HepG2 (cell line): ENCODE measurements around the gene ODAD4. TPM values are rescaled to one million over a fixed set of nuclear protein-coding genes. Genes with fewer than 3 reads are reported as not detected.

Source experiments
- ADNP ChIP-seq: sonication (generic); formaldehyde crosslinking; IDR thresholded peaks from 2 replicates; pipeline ENCODE4 v1.4.0; 2020; ENCODE audit warnings: missing genetic modification reagents
- CCDC6 ChIP-seq: sonication (generic); formaldehyde crosslinking; IDR thresholded peaks from 2 replicates; pipeline ENCODE4 v1.8.1; 2022; ENCODE audit warnings: mild to moderate bottlenecking, missing genetic modification reagents, moderate library complexity
- CEBPG ChIP-seq: IDR thresholded peaks from 2 replicates; pipeline ENCODE4 v1.6.1; 2016
- CHD4 ChIP-seq: fragments of 200-600 bp; sonication (generic); IDR thresholded peaks from 2 replicates; pipeline ENCODE4 v1.7.0; 2017; ENCODE audit warnings: mild to moderate bottlenecking, low read length, borderline replicate concordance
- DNMT1 ChIP-seq: sonication (generic); formaldehyde crosslinking; IDR thresholded peaks from 2 replicates; pipeline ENCODE4 v1.5.1; 2020; ENCODE audit warnings: mild to moderate bottlenecking, missing genetic modification reagents
- ETV6 ChIP-seq: sonication (generic); formaldehyde crosslinking; conservative IDR thresholded peaks from 2 replicates; pipeline ENCODE4 v1.4.0; 2020; ENCODE audit warnings: missing genetic modification reagents
- HES4 ChIP-seq: sonication (generic); formaldehyde crosslinking; IDR thresholded peaks from 2 replicates; pipeline ENCODE4 v1.9.0; 2021; ENCODE audit warnings: mild to moderate bottlenecking, missing genetic modification reagents, borderline replicate concordance
- PRPF4 ChIP-seq: fragments of 200-400 bp; formaldehyde crosslinking; IDR thresholded peaks from 2 replicates; pipeline ENCODE4 v1.6.1; 2016; ENCODE audit warnings: low read length, low read depth; ENCODE audit not compliant: poor library complexity, severe bottlenecking
- SMAD1 ChIP-seq: sonication (generic); formaldehyde crosslinking; IDR thresholded peaks from 2 replicates; pipeline ENCODE4 v1.4.0; 2020; ENCODE audit warnings: missing genetic modification reagents, low read depth, mild to moderate bottlenecking, borderline replicate concordance
- SNRNP70 ChIP-seq: fragments of 200-400 bp; formaldehyde crosslinking; IDR thresholded peaks from 2 replicates; pipeline ENCODE4 v1.6.1; 2017; ENCODE audit warnings: mild to moderate bottlenecking, low read depth, low read length, moderate library complexity
- TOE1 ChIP-seq: sonication (generic); formaldehyde crosslinking; IDR thresholded peaks from 2 replicates; pipeline ENCODE4 v1.4.0; 2020; ENCODE audit warnings: mild to moderate bottlenecking, missing genetic modification reagents
- ZMYM3 ChIP-seq: sonication (generic); formaldehyde crosslinking; IDR thresholded peaks from 2 replicates; pipeline ENCODE4 v1.5.1; 2020; ENCODE audit warnings: mild to moderate bottlenecking, missing genetic modification reagents
- ZNF10 ChIP-seq: sonication (generic); formaldehyde crosslinking; IDR thresholded peaks from 2 replicates; pipeline ENCODE4 v1.4.0; 2020; ENCODE audit warnings: mild to moderate bottlenecking, low read depth, missing genetic modification reagents, borderline replicate concordance
- ZNF224 ChIP-seq: sonication (generic); formaldehyde crosslinking; IDR thresholded peaks from 2 replicates; pipeline ENCODE4 v1.5.0; 2020; ENCODE audit warnings: mild to moderate bottlenecking, missing genetic modification reagents
- ZNF329 ChIP-seq: sonication (generic); formaldehyde crosslinking; IDR thresholded peaks from 2 replicates; pipeline ENCODE4 v1.9.0; 2021; ENCODE audit warnings: low read depth, mild to moderate bottlenecking, missing genetic modification reagents
- ZNF563 ChIP-seq: sonication (generic); formaldehyde crosslinking; IDR thresholded peaks from 2 replicates; pipeline ENCODE4 v1.8.0; 2022; ENCODE audit warnings: mild to moderate bottlenecking, moderate library complexity, missing genetic modification reagents
- ZNF577 ChIP-seq: sonication (generic); formaldehyde crosslinking; IDR thresholded peaks from 2 replicates; pipeline ENCODE4 v1.4.0; 2020; ENCODE audit warnings: mild to moderate bottlenecking, low read depth, missing genetic modification reagents, borderline replicate concordance
- ZNF7 ChIP-seq: IDR thresholded peaks from 2 replicates; pipeline ENCODE4 v1.6.1; 2016; ENCODE audit warnings: missing biosample characterization, missing genetic modification reagents
- ZNF703 ChIP-seq: sonication (generic); formaldehyde crosslinking; IDR thresholded peaks from 2 replicates; pipeline ENCODE4 v1.5.1; 2020; ENCODE audit warnings: missing genetic modification reagents, mild to moderate bottlenecking, moderate library complexity, borderline replicate concordance
- ZNF792 ChIP-seq: IDR thresholded peaks from 2 replicates; pipeline ENCODE4 v1.6.1; 2016
- ZNF891 ChIP-seq: sonication (generic); formaldehyde crosslinking; IDR thresholded peaks from 2 replicates; pipeline ENCODE4 v1.5.0; 2020; ENCODE audit warnings: mild to moderate bottlenecking, missing genetic modification reagents
- polyA plus RNA-seq, 8 experiments: library from polyadenylated mRNA; depleted of rRNA in 3 of 8; stranded (reverse) in 7 of 8; unstranded in 1 of 8; fragments of >200 nt; fragmentation: Illumina TruSeq in 4 of 8; extraction: Trizol in 4 of 8; gene quantifications; 2 replicates each; pipeline versions ENCODE4 v1.2.1 to v1.2.3, GENCODE V29; 2011 to 2016; ENCODE audit warnings: low read depth in 4 of 8, missing spikeins in 1 of 8, mixed read lengths in 1 of 8; ENCODE audit not compliant: insufficient read depth in 1 of 8
- total RNA-seq, 5 experiments: library from RNA; depleted of rRNA; stranded (reverse); fragments of >200 nt; fragmentation: Illumina TruSeq; extraction: Trizol; gene quantifications; 2 replicates each; pipeline ENCODE4 v1.2.3, GENCODE V29; 2016; ENCODE audit warnings: low read depth in 1 of 5
- TF ChIP-seq, protein P1 (sequence below): sonication (generic); formaldehyde crosslinking; IDR thresholded peaks from 2 replicates; pipeline ENCODE4 v1.4.0; 2020; ENCODE audit warnings: missing genetic modification reagents
- TF ChIP-seq, protein P2 (sequence below): sonication (generic); formaldehyde crosslinking; IDR thresholded peaks from 2 replicates; pipeline ENCODE4 v1.5.0; 2020; ENCODE audit warnings: missing genetic modification reagents
- TF ChIP-seq, protein P3 (sequence below): conservative IDR thresholded peaks from 2 replicates; pipeline ENCODE4 v1.6.1; 2018; ENCODE audit warnings: missing genetic modification reagents
- TF ChIP-seq, protein P4 (sequence below), 2 experiments: sonication (generic) in 1 of 2; formaldehyde crosslinking in 1 of 2; IDR thresholded peaks; 2 replicates each; pipeline versions ENCODE4 v1.4.0 to v1.6.1; 2018 to 2020; ENCODE audit warnings: missing genetic modification reagents in 2 of 2, borderline replicate concordance in 1 of 2, low read depth in 1 of 2, mild to moderate bottlenecking in 1 of 2, missing biosample characterization in 1 of 2

The ODAD4 gene
- total and polyA plus RNA-seq, 2 of the 13 experiments (the other 11 are each of a cell fraction or from before 2014, with no cell fraction given): 0.48 to 0.53 TPM

- TF ChIP-seq, protein P1, sequence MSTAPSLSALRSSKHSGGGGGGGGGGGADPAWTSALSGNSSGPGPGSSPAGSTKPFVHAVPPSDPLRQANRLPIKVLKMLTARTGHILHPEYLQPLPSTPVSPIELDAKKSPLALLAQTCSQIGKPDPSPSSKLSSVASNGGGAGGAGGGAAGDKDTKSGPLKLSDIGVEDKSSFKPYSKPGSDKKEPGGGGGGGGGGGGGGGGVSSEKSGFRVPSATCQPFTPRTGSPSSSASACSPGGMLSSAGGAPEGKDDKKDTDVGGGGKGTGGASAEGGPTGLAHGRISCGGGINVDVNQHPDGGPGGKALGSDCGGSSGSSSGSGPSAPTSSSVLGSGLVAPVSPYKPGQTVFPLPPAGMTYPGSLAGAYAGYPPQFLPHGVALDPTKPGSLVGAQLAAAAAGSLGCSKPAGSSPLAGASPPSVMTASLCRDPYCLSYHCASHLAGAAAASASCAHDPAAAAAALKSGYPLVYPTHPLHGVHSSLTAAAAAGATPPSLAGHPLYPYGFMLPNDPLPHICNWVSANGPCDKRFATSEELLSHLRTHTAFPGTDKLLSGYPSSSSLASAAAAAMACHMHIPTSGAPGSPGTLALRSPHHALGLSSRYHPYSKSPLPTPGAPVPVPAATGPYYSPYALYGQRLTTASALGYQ (CRISPR knock-in tag): no peak
- TF ChIP-seq ADNP (CRISPR knock-in tag) (no peak), PRPF4 (no peak), SNRNP70 (no peak), ZNF10 (CRISPR knock-in tag) (no peak), ZNF224 (CRISPR knock-in tag) (peak; percentile 84; the same call in 1 of the 2 replicates), ZNF792 (CRISPR knock-in tag) (peak; percentile 19; the same call in 1 of the 2 replicates), HES4 (CRISPR knock-in tag) (no peak), DNMT1 (CRISPR knock-in tag) (0 out of 2 replicates have a peak, but pooled peaks have one; percentile 33), ZNF329 (CRISPR knock-in tag) (0 out of 2 replicates have a peak, but pooled peaks have one; percentile 39), CCDC6 (CRISPR knock-in tag) (no peak), TOE1 (CRISPR knock-in tag) (no peak), ZNF577 (CRISPR knock-in tag) (no peak), SMAD1 (CRISPR knock-in tag) (0 out of 2 replicates have a peak, but pooled peaks have one; percentile 67), ZNF563 (CRISPR knock-in tag) (peak; percentile 44; the same call in 1 of the 2 replicates), CEBPG (CRISPR knock-in tag) (no peak), ETV6 (peak; percentile 69; the same call in 1 of the 2 replicates), ZMYM3 (CRISPR knock-in tag) (peak; percentile 69; the same call in 1 of the 2 replicates), ZNF7 (CRISPR knock-in tag) (no peak), CHD4 (no peak), ZNF703 (no peak), ZNF891 (peak; percentile 86; the same call in 1 of the 2 replicates)
- TF ChIP-seq, protein P2, sequence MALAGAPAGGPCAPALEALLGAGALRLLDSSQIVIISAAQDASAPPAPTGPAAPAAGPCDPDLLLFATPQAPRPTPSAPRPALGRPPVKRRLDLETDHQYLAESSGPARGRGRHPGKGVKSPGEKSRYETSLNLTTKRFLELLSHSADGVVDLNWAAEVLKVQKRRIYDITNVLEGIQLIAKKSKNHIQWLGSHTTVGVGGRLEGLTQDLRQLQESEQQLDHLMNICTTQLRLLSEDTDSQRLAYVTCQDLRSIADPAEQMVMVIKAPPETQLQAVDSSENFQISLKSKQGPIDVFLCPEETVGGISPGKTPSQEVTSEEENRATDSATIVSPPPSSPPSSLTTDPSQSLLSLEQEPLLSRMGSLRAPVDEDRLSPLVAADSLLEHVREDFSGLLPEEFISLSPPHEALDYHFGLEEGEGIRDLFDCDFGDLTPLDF (CRISPR knock-in tag): no peak; the same call in 1 of the 2 replicates
- TF ChIP-seq, protein P3, sequence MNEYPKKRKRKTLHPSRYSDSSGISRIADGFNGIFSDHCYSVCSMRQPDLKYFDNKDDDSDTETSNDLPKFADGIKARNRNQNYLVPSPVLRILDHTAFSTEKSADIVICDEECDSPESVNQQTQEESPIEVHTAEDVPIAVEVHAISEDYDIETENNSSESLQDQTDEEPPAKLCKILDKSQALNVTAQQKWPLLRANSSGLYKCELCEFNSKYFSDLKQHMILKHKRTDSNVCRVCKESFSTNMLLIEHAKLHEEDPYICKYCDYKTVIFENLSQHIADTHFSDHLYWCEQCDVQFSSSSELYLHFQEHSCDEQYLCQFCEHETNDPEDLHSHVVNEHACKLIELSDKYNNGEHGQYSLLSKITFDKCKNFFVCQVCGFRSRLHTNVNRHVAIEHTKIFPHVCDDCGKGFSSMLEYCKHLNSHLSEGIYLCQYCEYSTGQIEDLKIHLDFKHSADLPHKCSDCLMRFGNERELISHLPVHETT: no peak
- TF ChIP-seq, protein P4, sequence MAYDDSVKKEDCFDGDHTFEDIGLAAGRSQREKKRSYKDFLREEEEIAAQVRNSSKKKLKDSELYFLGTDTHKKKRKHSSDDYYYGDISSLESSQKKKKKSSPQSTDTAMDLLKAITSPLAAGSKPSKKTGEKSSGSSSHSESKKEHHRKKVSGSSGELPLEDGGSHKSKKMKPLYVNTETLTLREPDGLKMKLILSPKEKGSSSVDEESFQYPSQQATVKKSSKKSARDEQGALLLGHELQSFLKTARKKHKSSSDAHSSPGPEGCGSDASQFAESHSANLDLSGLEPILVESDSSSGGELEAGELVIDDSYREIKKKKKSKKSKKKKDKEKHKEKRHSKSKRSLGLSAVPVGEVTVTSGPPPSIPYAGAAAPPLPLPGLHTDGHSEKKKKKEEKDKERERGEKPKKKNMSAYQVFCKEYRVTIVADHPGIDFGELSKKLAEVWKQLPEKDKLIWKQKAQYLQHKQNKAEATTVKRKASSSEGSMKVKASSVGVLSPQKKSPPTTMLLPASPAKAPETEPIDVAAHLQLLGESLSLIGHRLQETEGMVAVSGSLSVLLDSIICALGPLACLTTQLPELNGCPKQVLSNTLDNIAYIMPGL (CRISPR knock-in tag; IDR thresholded peaks at IDR 0.05; ENCODE audit: borderline replicate concordance in 1 of 2, low read depth in 1 of 2): no peak; a peak in 2 of 4 replicates
Observed at GRCh38 chr17:41919165-41919817, 11.1 kb upstream of the ODAD4 start (continued).
